ENCODE results near the gene TRIM17.

The TRIM17 gene

GRCh38 chr1:228415853-228416216 is 826 bp downstream of the TRIM17 start:
- DNase-seq: no peak

- DNase-seq: no peak
Observed at GRCh38 chr1:228415221-228415620, 1.4 kb downstream of the TRIM17 start.

GRCh38 chr1:228414511-228415211 is 2.0 kb downstream of the TRIM17 start:
- no peak for DNase-seq

DNA sequence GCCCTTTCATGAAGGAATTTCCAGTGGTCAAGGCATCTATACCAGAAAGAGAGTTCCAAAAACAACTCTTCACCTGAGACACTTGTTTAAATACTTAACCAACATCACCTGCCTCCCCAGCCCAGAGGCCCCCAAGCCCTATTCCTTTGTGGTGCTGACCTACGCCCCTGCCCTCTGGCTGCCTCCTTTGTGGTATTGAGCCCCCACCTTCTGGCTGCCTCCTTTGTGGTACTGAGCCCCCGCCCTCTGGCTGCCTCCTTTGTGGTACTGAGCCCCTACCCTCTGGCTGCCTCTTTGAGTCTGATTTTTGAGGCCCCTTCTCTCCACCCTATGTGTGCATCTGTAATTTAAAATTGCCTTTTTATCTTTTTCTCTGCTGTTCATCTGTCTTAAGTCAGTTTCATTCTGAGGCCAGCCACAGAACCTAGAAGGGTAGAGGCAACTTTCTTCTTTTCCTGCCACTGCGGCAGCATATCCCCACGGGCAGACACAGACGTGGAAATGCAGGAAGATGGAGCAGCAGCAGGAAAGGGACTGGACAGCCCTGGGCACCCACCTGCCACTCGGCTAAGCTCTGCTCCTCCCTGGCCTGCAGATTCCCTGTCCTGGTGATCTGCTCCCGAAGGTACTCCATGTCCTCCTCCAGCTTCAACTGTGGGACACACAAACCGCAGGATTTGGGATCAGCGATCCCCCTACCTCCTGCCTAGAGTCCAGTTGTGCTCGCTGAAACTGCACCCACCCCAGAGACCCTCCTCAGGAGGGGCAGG is 3.2 kb downstream of the TRIM17 start:
- no peak for DNase-seq

DNA sequence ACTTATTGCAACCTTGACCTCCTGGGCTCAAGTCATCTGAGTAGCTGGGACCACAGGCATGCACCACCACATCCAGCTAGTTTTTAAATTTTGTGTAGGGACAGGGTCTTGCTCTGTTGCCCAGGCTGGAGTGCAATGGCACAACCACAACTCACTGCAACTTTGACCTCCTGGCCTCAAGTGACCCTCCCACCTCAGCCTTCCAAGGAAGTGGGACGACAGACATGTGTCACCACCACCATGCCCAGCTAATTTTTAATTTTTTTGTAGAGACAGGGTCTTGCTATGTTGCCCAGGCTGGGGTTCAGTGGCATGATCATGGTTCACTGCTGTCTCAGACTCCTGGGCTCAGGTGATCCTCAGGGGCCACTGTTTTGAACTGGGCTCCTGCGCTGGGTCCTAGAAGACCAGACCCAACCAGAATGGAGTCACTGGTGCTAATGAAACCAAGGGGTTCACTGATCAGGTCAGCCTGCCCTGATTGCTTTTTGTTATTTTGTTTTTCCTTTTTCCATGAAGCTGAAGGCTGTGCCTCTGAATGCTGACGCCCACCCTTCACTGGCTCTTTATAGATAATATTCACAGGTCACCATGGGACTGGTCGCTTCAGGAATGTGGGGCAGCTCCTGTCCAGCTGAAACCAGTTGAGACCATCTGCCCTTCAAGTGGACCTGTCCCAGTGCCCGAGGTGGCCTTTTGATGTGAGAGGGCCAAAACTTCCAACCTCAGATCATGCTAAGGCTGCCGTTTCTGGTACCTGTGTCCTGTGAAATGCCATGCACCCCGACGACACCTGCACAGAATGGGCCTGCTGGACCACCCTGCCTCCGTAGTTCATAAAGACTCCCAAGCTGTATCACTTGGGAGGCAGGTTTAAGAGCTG is 4.9 kb downstream of the TRIM17 start:
- no peak for DNase-seq

DNA sequence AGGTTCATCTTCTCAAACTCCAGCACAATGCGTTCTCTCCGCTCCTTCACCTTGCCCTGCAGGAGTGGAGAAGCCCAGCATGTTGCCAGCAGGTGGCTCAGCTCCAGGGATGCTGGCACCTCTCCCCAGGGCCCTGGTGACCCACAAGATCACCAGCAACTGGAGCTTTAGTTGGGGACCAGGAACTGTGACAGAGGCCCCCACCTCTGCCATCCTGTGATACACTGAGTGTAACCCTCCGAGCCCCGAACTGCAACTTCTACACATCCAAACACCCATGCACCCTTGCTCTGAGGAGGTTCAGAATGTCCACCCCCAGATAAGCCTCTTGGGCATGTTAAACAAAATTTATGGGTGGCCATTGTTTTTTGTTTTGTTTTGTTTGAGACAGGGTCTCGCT is 5.5 kb downstream of the TRIM17 start:
- no peak for DNase-seq

- DNase-seq: no peak
Observed at GRCh38 chr1:228410671-228411070, 6.0 kb downstream of the TRIM17 start.

DNA sequence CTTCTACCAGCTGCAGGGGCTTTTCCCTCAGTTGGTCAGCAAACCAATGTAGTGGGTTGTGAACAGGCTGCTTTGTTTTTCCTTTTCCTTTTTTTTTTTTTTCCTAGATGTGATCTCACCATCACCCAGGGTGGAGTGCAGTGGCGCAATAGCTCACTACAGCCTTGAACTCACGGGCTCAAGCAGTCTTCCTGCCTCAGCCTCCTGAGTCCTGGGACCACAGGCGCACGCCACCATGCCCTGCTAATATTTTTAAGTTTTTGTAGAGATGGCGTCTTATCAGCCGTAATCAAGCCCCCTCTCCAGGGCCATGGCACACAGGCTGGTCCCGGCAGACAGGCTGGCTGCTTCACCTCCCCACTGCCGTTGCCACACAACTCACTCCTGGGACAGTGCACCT is 6.6 kb downstream of the TRIM17 start:
- DNase-seq: no peak

GRCh38 chr1:228408869-228409805 is 7.5 kb downstream of the TRIM17 start:
- DNase-seq: no peak

DNA sequence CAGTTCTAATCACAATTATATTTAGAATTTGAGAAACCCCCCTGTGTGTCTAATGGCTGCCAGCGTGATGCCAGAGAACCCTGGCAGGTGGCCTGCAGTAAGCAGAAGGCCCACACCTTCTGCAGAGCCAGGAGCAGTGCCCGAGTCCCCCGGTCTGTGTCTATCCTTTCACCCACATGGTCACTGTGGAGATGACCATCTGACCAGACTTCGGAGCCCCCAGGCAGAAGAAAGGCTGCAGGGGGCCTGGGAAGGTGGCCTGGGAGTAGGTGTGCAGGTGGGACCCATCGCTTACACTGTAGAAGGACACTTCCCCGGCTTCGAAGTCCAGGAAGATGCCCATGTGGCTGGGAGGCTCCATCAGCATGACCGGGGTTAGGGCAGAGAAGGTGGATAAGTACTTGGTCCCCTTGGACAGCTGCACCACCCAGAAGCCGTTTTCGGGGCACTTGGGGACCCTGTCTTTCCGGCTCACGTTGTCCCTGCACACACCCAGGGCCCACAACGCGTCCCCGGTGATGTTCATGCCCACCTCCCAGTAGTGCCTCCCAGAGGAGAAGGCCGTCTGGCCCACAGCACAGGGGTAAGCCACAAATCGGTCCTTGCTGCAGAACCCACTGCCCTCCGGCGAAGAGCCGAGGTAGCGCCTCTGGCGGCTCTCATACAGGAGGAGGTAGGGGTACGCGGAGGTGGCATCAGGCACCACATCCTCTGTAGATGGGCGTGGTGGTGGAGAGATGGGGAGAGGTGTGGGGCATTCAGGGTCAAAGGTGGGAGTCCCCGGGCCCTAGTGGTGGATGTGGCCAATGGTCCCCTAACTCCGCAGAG is 8.4 kb downstream of the TRIM17 start:
- no peak for DNase-seq

GRCh38 chr1:228407106-228408040 is 9.3 kb downstream of the TRIM17 start:
- no peak for DNase-seq

DNA sequence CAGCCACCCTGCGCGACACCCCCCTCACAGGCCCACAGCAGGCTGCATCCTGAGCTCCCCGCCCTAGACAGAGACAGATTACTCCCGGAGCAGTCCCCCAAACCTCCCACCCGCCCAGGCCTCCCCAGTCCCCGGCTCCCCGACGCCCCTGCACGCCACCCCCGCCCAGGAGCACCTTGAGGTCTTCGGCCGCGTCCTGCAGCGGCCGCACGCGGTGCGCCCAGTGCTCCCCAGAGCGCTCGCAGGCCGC is 10.8 kb downstream of the TRIM17 start:
- no peak for DNase-seq

DNA sequence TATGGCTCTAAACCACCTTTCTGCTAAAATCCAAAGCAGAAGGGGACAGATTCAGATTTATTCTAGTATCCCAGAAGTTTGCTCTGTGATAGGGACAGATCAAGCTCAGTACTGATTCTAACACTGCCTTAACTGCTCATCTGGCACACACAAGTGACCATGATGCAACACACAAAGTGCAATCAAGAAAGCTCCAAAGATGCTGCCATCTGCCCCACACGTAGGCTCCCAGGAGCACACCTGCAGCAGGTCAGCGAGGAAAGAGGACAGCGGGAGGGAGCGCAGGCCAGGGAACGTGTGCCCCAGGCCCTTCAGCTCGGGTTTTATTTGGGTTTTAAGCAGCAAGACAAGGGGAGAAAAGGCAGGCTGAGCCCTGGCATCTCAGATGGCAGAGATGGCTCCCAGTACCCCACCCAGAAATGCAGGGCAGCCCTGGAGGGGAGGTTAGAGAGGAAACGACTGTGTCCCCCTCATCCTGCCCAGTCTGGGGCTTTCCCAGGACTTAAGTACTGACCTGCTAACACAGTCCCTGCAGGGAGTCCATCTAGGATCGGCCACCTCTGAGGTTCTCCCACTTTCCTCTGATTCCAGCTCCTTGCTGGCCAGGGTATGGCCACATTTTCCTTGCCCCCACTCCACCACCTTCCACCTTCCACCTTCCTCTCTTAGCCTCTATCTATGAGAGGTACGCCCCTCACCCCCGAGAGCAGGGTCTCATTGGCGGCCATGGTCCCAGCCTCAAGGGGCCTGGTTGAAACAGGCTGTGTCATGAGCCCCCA is 11.3 kb downstream of the TRIM17 start:
- no peak for DNase-seq

DNA sequence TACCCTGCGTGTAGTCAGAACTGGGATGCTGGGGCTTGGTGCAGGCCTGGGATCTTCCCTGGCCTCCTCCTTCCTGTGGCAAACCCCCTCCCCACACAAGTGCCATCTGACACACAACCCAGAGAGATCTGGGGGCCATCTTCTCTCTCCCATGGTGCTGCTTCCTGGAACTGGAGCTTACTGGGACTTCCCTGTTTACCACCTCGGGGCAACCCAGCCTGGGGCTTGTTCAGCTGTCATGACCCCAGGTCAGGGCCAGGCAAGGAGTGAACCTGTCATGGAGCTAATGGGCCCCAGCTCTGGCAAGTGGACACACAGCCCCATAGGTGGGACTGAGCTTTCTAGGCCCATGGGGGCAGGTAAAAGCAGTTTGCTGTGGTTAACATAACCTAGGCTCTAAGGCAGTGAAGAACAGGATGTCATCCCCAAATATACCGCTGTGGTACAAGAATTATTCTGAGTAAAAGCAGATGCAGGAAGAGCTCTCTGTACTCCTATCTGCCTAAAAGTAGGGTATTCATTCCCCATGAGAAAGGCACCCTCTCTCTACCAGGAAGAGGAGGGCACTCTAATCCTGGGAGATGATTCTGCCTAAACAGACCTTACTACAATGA is 12.4 kb downstream of the TRIM17 start:
- peak in 1 of 5 donors; percentile 36 for DNase-seq

GRCh38 chr1:228403231-228403631 is 13.4 kb downstream of the TRIM17 start:
- DNase-seq: no peak

- no peak for DNase-seq
Observed at GRCh38 chr1:228402641-228403025, 14.0 kb downstream of the TRIM17 start.

DNA sequence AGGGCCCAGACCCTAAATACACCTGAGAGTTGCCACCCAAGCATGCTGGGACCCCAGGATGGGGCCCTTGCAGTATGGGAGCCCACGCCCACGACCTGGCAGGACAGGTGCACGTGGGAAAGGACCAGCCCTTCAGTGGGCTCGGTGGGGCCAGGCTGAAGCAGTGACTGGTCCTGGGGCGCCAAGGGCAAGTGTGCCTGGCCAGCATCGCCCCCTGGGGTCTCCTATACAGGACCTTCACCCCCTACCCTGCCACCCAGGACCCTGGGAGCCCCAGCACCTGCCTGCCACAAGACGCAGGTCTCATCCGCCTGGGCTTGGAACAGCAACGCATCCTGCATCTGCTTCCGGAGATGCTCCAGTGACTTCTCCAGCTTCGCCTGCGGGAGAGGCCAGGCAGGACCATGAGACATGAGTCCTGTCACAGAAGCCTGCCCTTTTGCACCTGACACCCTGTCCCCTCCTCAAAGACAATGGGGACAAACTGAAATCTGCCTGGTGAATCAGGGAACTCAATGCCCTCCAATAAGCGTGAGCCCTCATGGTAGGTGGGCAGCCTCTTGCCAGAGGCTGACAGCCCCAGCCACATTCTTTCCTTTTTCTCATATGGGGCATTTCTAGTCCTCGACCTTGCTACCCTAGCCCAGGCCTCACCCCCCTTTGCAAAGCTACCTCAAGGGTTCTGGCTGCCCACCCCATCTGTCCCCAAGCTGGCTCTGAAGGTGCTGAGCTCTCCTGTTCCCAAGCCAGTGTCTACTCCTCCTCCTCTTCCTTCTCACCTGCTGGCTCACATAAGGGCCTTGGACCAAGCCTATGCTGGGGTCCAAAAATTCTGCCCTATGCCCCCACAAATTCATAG is 14.7 kb downstream of the TRIM17 start:
- no peak for DNase-seq
